Memory B cell (primary cell): Measurements from ENCODE around the gene GUCA1A.

ENCODE experiments used
- ATAC-seq: fragments of 150-1000 bp; cut with Tn5 transposase; 2 replicates; pipeline ENCODE4 v1.10.0; 2021; ENCODE audit warnings: low read depth, mild to moderate bottlenecking, moderate library complexity
- DNase-seq, 2 donors: peaks; one replicate each; pipeline ENCODE4 v3.0.0; 2022; ENCODE audit warnings: low spot score in 2 of 2
- H3K27ac Mint-ChIP-seq: one replicate; pipeline ENCODE4 v1.8.0; 2022; ENCODE audit warnings: mild to moderate bottlenecking, moderate library complexity, mixed read lengths
- H3K27me3 Mint-ChIP-seq: one replicate; pipeline ENCODE4 v1.8.0; 2022; ENCODE audit warnings: mixed read lengths
- H3K36me3 Mint-ChIP-seq: one replicate; pipeline ENCODE4 v1.8.0; 2022; ENCODE audit warnings: mild to moderate bottlenecking, mixed read lengths
- H3K4me1 Mint-ChIP-seq: one replicate; pipeline ENCODE4 v1.8.0; 2022; ENCODE audit warnings: mixed read lengths
- H3K4me3 Mint-ChIP-seq: one replicate; pipeline ENCODE4 v1.8.0; 2022; ENCODE audit warnings: mild to moderate bottlenecking, moderate library complexity, mixed read lengths
- H3K9me3 Mint-ChIP-seq: one replicate; pipeline ENCODE4 v1.8.0; 2022; ENCODE audit warnings: mixed read lengths

Gene GUCA1A

DNA sequence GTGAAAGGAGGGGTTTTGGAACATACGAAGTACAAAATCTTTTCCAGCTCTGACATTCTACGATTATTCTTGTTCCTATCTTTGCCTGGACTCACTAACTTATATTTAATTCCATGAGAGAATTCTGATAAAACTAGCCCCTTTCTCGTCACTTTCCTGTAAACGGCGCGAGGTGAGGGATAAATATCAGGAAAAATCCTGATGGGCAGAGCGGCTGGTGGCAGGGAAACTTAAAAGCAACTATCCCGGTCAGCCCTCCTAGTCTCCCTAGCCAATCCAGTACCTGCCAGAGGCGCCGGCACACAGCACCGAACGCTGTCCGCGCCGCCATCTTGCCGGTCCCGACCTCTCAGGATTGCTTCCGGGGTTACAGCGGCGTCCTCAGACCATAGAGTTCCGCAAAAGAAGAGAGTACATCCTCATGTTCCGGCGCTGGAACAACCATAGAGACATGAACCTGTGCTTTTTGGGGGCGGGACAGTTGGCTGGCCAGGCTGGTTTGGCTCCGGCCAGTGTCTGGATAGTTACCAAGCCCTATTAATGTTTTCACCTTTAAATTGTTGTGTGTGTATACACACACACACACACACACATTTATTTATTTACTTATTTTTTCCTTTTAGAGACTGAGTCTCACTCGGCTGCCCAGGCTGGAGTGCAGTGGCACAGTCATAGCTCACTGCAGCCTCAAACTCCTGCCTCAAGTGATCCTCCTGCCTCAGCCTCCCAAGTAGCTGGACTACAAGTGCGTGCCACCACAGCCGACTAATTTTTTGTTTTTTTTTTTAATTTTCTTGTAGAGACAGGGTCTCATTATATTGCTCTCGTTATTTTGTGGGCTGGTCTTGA lies 44.6 kb downstream of the GUCA1A start, which contains the start of gene MRPS10:
Gene MRPS10, minus strand, starts transcription at position 343 of the 849 bp plus-strand sequence. Its CDS starts 12 bp downstream, at position 331.
- Mint-ChIP-seq H3K4me1 (peaks cover 4% of the 10 kb centered on the region), H3K27me3 (no peaks in the 10 kb centered on the region), H3K27ac (peak within 1 kb of the TSS; percentile 94), H3K4me3 (peak within 1 kb of the TSS; percentile 93), H3K36me3 (peaks cover 5% of the 10 kb centered on the region), H3K9me3 (no peaks in the 10 kb centered on the region)
- ATAC-seq (peak; percentile 100), DNase-seq (peak; percentile 79 to 87)

DNA sequence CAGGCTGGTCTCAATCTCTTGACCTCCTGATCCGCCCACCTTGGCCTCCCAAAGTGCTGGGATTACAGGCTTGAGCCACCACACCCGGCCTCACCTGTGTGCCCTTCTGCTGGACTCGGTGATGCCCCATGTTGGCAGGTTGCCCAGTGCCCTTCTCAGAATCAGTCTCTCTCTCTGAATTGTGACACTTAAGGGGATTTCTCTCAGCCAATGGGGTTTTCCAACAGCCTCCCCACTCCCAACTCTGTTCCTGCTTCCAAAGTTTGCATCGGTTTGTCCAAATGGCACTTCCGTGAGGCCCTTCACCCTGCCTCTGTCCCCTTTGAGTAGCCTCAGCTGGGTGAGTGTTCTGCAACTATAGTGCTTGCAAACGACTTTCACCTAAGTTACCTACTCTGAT lies 47.6 kb downstream of the GUCA1A start:
- Mint-ChIP-seq H3K4me1 (peaks cover 2% of the 10 kb centered on the region), H3K27ac (no peak overlapping the region), H3K36me3 (peaks cover 1% of the 10 kb centered on the region), H3K9me3 (no peaks in the 10 kb centered on the region), H3K27me3 (no peaks in the 10 kb centered on the region), H3K4me3 (no peak overlapping the region)
- no peak for DNase-seq
- no peak for ATAC-seq

- Mint-ChIP-seq H3K36me3 (no peaks in the 10 kb centered on the region), H3K4me1 (peaks cover 2% of the 10 kb centered on the region), H3K27me3 (no peaks in the 10 kb centered on the region), H3K9me3 (no peaks in the 10 kb centered on the region), H3K27ac (no peak overlapping the region), H3K4me3 (no peak overlapping the region)
- no peak for ATAC-seq
- DNase-seq, result no peak
These were observed 48.4 kb downstream of the GUCA1A start for GRCh38 chr6:42221546-42221945.

DNA sequence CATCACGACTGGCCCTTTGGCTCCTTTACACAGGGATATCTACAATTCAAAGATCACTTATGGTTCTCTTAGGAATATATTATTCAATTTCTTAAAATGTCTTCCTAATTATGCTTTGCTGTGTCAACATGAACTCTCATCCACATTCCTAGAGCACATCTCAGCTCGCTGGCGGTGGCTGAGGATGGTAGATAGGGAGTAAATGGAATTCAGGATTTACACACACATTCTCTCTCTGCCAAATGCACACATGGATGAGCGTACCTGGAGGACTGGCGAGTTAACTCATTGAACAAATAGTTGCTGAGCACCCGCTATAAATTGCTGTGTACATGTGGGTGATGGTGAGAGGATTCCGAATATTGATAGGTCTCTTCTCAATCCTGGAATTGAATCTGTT lies 49.3 kb downstream of the GUCA1A start:
- Mint-ChIP-seq H3K36me3 (no peaks in the 10 kb centered on the region), H3K4me1 (peaks cover 2% of the 10 kb centered on the region), H3K27me3 (no peaks in the 10 kb centered on the region), H3K9me3 (no peaks in the 10 kb centered on the region), H3K4me3 (no peak overlapping the region), H3K27ac (no peak overlapping the region)
- DNase-seq (no peak), ATAC-seq (no peak)

DNA sequence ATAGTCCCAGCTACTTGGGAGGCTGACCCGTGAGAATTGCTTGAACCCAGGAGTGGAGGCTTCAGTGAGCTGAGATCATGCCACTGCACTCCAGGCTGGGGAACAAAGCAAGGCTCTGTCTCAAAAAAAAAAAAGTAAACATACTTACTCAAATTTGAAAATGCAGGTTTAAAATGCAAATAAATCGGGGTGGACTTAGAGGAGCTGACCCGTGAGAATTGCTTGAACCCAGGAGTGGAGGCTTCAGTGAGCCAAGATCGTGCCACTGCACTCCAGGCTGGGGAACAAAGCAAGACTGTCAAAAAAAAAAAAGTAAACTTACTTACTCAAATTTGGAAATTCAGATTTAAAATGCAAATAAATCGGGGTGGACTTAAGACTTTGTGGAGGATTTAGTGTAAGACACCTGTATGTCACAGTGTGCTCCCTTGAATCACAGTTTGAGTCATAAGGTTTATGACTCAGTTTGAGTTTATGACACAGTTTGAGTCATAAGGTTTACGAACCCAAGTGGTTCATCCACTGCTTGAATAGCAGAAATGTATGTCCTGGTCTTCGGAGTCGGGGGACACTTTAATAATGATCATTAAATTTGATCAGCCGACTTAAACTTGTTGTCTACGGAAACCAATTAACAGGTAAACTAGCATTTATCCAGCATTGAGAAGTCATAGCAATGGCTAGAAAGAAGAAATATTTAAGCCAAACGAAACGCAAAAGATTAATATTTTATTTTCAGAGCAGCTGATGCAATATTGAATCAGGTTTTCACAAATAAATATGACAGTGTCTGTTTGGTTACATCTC lies 51.3 kb downstream of the GUCA1A start:
- Mint-ChIP-seq H3K36me3 (peaks cover 4% of the 10 kb centered on the region), H3K27ac (no peak overlapping the region), H3K9me3 (no peaks in the 10 kb centered on the region), H3K4me1 (no peaks in the 10 kb centered on the region), H3K27me3 (no peaks in the 10 kb centered on the region), H3K4me3 (no peak overlapping the region)
- DNase-seq (no peak), ATAC-seq (no peak)

GRCh38 chr6:42225029-42225339 lies 51.8 kb downstream of the GUCA1A start:
- H3K27me3 Mint-ChIP-seq, result no peaks in the 10 kb centered on the region
- no peak overlapping the region for H3K27ac Mint-ChIP-seq
- peaks cover 5% of the 10 kb centered on the region for H3K36me3 Mint-ChIP-seq
- DNase-seq (no peak), ATAC-seq (no peak)
- no peaks in the 10 kb centered on the region for H3K4me1 Mint-ChIP-seq
- H3K4me3 Mint-ChIP-seq, result no peak overlapping the region
- H3K9me3 Mint-ChIP-seq, result no peaks in the 10 kb centered on the region

- Mint-ChIP-seq H3K4me1 (no peaks in the 10 kb centered on the region), H3K27me3 (no peaks in the 10 kb centered on the region), H3K4me3 (no peak overlapping the region), H3K27ac (no peak overlapping the region), H3K36me3 (peaks cover 5% of the 10 kb centered on the region), H3K9me3 (no peaks in the 10 kb centered on the region)
- ATAC-seq, result no peak
- DNase-seq, result no peak
These were observed 52.3 kb downstream of the GUCA1A start for GRCh38 chr6:42225419-42225818.

GRCh38 chr6:42226161-42226611 lies 53.0 kb downstream of the GUCA1A start:
- Mint-ChIP-seq H3K27ac (no peak overlapping the region), H3K9me3 (no peaks in the 10 kb centered on the region), H3K36me3 (peaks cover 5% of the 10 kb centered on the region), H3K4me1 (no peaks in the 10 kb centered on the region), H3K27me3 (no peaks in the 10 kb centered on the region), H3K4me3 (no peak overlapping the region)
- no peak for ATAC-seq
- no peak for DNase-seq

DNA sequence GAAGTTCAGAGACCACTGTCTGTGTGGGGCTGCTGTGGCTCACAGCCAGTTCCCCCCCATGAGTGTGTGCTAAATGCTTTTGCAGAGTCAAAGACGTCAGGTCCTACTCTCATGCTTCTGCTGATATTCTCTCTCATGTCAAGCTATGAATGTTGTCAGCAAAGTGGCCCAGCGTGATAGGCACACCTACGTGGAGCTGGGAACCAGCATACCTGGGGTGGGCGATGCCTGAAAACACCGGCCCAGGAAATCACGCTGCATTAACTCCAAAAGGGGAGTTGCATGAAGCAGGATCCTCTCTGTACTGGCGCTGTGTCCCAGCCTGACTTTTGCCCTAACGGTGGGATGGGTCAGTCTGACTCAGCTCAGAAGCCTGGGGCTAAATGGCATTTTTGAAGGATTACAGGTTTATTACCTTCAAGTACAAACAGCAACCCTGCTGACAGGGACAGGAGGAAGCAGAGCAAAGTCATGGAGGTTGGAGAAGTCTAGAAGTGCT lies 53.5 kb downstream of the GUCA1A start:
- no peak overlapping the region for H3K27ac Mint-ChIP-seq
- DNase-seq (no peak), ATAC-seq (no peak)
- H3K9me3 Mint-ChIP-seq, result no peaks in the 10 kb centered on the region
- H3K36me3 Mint-ChIP-seq, result peaks cover 5% of the 10 kb centered on the region
- no peaks in the 10 kb centered on the region for H3K27me3 Mint-ChIP-seq
- H3K4me3 Mint-ChIP-seq, result no peak overlapping the region
- H3K4me1 Mint-ChIP-seq, result no peaks in the 10 kb centered on the region

- no peaks in the 10 kb centered on the region for H3K4me1 Mint-ChIP-seq
- DNase-seq (no peak), ATAC-seq (no peak)
- peaks cover 8% of the 10 kb centered on the region for H3K36me3 Mint-ChIP-seq
- no peak overlapping the region for H3K27ac Mint-ChIP-seq
- H3K4me3 Mint-ChIP-seq, result no peak overlapping the region
- H3K27me3 Mint-ChIP-seq, result no peaks in the 10 kb centered on the region
- no peaks in the 10 kb centered on the region for H3K9me3 Mint-ChIP-seq
These were observed 54.1 kb downstream of the GUCA1A start for GRCh38 chr6:42227173-42227850.

GRCh38 chr6:42228305-42228704 lies 55.1 kb downstream of the GUCA1A start:
- no peak overlapping the region for H3K27ac Mint-ChIP-seq
- no peaks in the 10 kb centered on the region for H3K27me3 Mint-ChIP-seq
- ATAC-seq (no peak), DNase-seq (no peak)
- no peaks in the 10 kb centered on the region for H3K9me3 Mint-ChIP-seq
- H3K36me3 Mint-ChIP-seq, result peaks cover 9% of the 10 kb centered on the region
- H3K4me1 Mint-ChIP-seq, result no peaks in the 10 kb centered on the region
- H3K4me3 Mint-ChIP-seq, result no peak overlapping the region
